ENCODE measurements around the gene IFNA7.

DNA sequence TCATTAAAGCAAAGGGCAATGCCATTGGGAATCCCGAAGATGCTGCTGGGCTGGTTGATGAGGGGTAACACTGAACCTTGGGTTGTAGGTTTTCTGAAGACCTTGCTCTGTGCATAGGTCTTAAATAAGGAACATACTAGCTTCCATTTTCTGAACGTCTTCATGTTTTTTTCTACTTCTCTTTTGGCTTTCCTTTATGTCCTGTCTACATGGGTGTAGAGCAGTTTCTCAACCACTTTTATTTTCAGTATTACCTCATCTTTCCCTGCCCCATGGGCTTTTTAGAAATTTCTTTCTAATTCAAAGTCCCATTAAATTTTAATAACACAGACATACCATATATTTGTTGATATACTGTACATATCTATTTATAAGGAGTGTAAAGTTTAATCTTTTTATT, 37.9 kb upstream of the IFNA7 start, which contains the start of gene IFNA14:
- TF ChIP-seq, protein P1, sequence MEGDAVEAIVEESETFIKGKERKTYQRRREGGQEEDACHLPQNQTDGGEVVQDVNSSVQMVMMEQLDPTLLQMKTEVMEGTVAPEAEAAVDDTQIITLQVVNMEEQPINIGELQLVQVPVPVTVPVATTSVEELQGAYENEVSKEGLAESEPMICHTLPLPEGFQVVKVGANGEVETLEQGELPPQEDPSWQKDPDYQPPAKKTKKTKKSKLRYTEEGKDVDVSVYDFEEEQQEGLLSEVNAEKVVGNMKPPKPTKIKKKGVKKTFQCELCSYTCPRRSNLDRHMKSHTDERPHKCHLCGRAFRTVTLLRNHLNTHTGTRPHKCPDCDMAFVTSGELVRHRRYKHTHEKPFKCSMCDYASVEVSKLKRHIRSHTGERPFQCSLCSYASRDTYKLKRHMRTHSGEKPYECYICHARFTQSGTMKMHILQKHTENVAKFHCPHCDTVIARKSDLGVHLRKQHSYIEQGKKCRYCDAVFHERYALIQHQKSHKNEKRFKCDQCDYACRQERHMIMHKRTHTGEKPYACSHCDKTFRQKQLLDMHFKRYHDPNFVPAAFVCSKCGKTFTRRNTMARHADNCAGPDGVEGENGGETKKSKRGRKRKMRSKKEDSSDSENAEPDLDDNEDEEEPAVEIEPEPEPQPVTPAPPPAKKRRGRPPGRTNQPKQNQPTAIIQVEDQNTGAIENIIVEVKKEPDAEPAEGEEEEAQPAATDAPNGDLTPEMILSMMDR (conservative IDR thresholded peaks at IDR 0.05), result no peak
- no peak for TF ChIP-seq ZFX (IDR thresholded peaks at IDR 0.05)
